T-helper 2 cell treated with Interferon-gamma antibody and Interleukin-4, amounts not matched to agents 5 μg/mL and 100 μg/mL, for 36 hours (primary cell): ENCODE data around the gene CHI3L1.

Experiments used
- DNase-seq: peaks from one replicate; pipeline ENCODE4 v3.0.0; 2021; ENCODE audit warnings: low spot score
- H3K27ac Mint-ChIP-seq: one replicate; pipeline ENCODE4 v1.8.0; 2021; ENCODE audit warnings: mild to moderate bottlenecking, mixed read lengths
- H3K27me3 Mint-ChIP-seq: one replicate; pipeline ENCODE4 v1.8.0; 2021; ENCODE audit warnings: low read depth, mixed read lengths
- H3K36me3 Mint-ChIP-seq: one replicate; pipeline ENCODE4 v1.8.0; 2021; ENCODE audit warnings: low read depth, mixed read lengths
- H3K4me1 Mint-ChIP-seq: one replicate; pipeline ENCODE4 v1.8.0; 2021; ENCODE audit warnings: low read depth, mixed read lengths
- H3K4me3 Mint-ChIP-seq: one replicate; pipeline ENCODE4 v1.8.0; 2022; ENCODE audit warnings: mild to moderate bottlenecking, moderate library complexity, mixed read lengths
- H3K9me3 Mint-ChIP-seq: one replicate; pipeline ENCODE4 v1.8.0; 2021; ENCODE audit warnings: mixed read lengths

Gene CHI3L1

DNA sequence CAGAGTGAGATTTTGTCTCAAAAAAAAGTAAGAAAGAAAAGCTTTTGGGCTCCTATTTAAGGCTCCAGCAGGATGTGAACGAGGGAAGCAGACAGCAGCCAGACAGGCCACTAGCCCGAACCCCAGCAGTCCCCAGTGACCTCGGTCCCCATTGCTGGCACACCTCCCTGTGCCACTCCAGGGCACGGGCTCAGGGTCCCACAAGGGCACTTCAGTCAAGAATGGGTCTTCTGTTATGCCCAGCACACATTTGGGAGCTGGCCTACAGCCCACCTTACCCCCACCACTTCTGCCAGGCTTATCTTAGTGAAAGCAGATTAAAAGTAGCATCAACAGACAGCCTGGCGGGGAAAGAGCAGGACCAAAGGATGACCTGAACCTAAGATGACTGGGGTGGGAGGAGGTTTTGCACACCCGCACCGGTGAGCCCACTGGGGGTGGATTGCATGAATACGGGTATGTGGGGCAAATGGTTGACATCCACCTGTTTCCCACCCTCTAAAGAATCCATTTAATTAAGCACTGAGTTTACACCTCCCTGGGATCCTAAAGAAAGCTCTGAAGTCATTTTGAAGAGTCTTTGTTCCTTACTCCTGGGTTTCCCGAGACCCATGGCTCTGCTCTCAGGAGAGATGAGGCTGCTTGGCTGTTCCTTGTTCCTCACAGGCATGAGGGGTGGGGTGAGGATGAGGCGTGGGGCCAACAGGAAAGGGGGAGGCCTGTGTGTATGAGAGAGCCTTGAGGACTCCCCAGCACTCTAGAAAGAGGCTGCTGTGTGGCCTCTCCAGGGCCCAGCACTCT is 4.7 kb downstream of the CHI3L1 start:
- Mint-ChIP-seq H3K4me1 (no peaks in the 10 kb centered on the region), H3K36me3 (no peaks in the 10 kb centered on the region), H3K27ac (no peak overlapping the region), H3K27me3 (peaks cover 4% of the 10 kb centered on the region), H3K4me3 (no peak overlapping the region), H3K9me3 (no peaks in the 10 kb centered on the region)
- no peak for DNase-seq

GRCh38 chr1:203180611-203181330 is 5.7 kb downstream of the CHI3L1 start:
- Mint-ChIP-seq H3K27ac (no peak overlapping the region), H3K4me1 (no peaks in the 10 kb centered on the region), H3K9me3 (no peaks in the 10 kb centered on the region), H3K36me3 (no peaks in the 10 kb centered on the region), H3K4me3 (no peak overlapping the region), H3K27me3 (no peaks in the 10 kb centered on the region)
- DNase-seq: no peak

- no peak for DNase-seq
- Mint-ChIP-seq H3K9me3 (no peaks in the 10 kb centered on the region), H3K36me3 (no peaks in the 10 kb centered on the region), H3K4me1 (no peaks in the 10 kb centered on the region), H3K4me3 (no peak overlapping the region), H3K27ac (no peak overlapping the region), H3K27me3 (no peaks in the 10 kb centered on the region)
Observed at GRCh38 chr1:203179667-203180005, 6.9 kb downstream of the CHI3L1 start.

GRCh38 chr1:203178821-203179666 is 7.5 kb downstream of the CHI3L1 start:
- no peaks in the 10 kb centered on the region for H3K4me1 Mint-ChIP-seq
- H3K4me3 Mint-ChIP-seq: no peak overlapping the region
- H3K36me3 Mint-ChIP-seq: no peaks in the 10 kb centered on the region
- no peak for DNase-seq
- H3K9me3 Mint-ChIP-seq: no peaks in the 10 kb centered on the region
- no peak overlapping the region for H3K27ac Mint-ChIP-seq
- H3K27me3 Mint-ChIP-seq: no peaks in the 10 kb centered on the region

- Mint-ChIP-seq H3K27ac (no peak overlapping the region), H3K4me1 (no peaks in the 10 kb centered on the region), H3K36me3 (no peaks in the 10 kb centered on the region), H3K9me3 (no peaks in the 10 kb centered on the region), H3K27me3 (no peaks in the 10 kb centered on the region), H3K4me3 (no peak overlapping the region)
- no peak for DNase-seq
Observed at GRCh38 chr1:203178083-203178482, 8.4 kb downstream of the CHI3L1 start.

DNA sequence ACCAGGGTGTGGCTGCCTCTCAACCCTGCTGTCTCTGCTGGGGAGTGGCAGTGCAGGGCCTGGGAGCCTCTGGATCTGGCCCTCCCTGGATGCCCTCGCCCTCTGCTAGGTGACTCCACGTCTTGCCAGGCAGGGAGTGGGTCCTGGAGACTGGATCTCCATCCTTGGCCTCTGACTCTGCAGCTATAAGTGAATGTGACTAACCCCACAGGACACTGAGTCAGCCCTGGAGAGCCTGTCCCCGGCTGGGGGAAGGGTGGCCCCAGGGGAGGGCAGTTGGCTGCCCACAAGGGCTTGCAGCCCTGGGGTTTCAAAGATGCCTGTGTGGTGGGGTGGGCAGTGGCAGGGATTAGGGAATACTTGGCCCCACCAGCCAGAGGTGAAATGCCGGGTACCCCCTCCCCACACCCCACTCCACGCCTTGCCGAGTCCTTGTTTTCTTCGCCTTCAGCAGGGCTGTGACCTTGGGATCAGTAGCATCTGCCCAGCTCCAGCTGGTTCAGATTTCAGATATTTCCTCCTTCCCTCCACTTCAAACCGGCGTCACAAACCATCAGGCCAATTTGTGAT is 8.9 kb downstream of the CHI3L1 start:
- no peak for DNase-seq
- no peaks in the 10 kb centered on the region for H3K9me3 Mint-ChIP-seq
- no peaks in the 10 kb centered on the region for H3K4me1 Mint-ChIP-seq
- no peak overlapping the region for H3K4me3 Mint-ChIP-seq
- no peaks in the 10 kb centered on the region for H3K36me3 Mint-ChIP-seq
- no peak overlapping the region for H3K27ac Mint-ChIP-seq
- no peaks in the 10 kb centered on the region for H3K27me3 Mint-ChIP-seq

- no peak for DNase-seq
- H3K27ac Mint-ChIP-seq: no peak overlapping the region
- H3K4me3 Mint-ChIP-seq: no peak overlapping the region
- H3K9me3 Mint-ChIP-seq: no peaks in the 10 kb centered on the region
- no peaks in the 10 kb centered on the region for H3K27me3 Mint-ChIP-seq
- H3K36me3 Mint-ChIP-seq: no peaks in the 10 kb centered on the region
- H3K4me1 Mint-ChIP-seq: no peaks in the 10 kb centered on the region
Observed at GRCh38 chr1:203177036-203177405, 9.5 kb downstream of the CHI3L1 start.

- DNase-seq: no peak
- no peak overlapping the region for H3K4me3 Mint-ChIP-seq
Observed at GRCh38 chr1:203176273-203177035, 10.1 kb downstream of the CHI3L1 start.

GRCh38 chr1:203175827-203176241 is 10.7 kb downstream of the CHI3L1 start:
- Mint-ChIP-seq H3K4me3 (no peak overlapping the region), H3K36me3 (no peaks in the 10 kb centered on the region), H3K4me1 (no peaks in the 10 kb centered on the region), H3K9me3 (no peaks in the 10 kb centered on the region), H3K27ac (no peak overlapping the region), H3K27me3 (no peaks in the 10 kb centered on the region)
- no peak for DNase-seq

More at GRCh38 chr1:203176273-203177035, 10.1 kb downstream of the CHI3L1 start:
- H3K9me3 Mint-ChIP-seq: no peaks in the 10 kb centered on the region
- no peak overlapping the region for H3K27ac Mint-ChIP-seq
- H3K4me1 Mint-ChIP-seq: no peaks in the 10 kb centered on the region
- H3K27me3 Mint-ChIP-seq: no peaks in the 10 kb centered on the region
- H3K36me3 Mint-ChIP-seq: no peaks in the 10 kb centered on the region

DNA sequence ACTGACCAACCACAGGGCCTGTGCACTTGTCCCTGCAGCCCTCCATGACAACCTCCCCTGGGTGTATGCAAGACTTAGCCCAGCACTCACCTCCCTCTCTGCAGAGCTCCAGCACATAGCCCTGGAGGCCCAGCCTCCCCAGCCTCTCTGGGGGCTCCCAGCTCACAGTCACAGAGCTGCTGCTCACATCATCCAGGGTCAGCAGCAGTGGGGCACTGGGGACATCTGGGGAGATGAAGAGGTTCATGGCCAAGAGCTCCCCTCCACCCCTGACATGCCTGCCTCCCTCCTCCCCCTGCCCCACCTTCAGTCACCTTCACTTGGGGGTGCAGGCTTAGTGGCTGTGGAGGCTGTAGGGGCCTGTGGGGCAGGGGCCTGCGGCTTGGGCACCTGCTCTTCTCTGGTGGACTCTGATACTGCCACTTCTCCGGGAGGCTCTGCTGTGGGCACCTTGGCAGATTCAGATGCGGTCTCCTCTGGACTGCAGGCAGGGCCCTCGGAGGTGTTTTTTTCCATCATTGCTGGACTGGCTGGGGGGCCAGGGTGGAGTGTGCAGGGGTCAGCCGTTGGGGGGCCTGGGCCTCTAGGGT is 11.2 kb downstream of the CHI3L1 start, which contains the start of gene MYBPH:
Gene MYBPH (minus strand): TSS at position 590 of the 590 bp plus-strand sequence. CDS start 71 bp downstream, at position 519.
- Mint-ChIP-seq H3K27ac (no peak within 1 kb of the TSS), H3K9me3 (no peaks in the 10 kb centered on the region), H3K4me3 (no peak within 1 kb of the TSS), H3K36me3 (no peaks in the 10 kb centered on the region), H3K4me1 (no peaks in the 10 kb centered on the region), H3K27me3 (no peaks in the 10 kb centered on the region)
- DNase-seq: no peak

GRCh38 chr1:203174324-203174985 is 12.0 kb downstream of the CHI3L1 start:
- no peaks in the 10 kb centered on the region for H3K9me3 Mint-ChIP-seq
- H3K27ac Mint-ChIP-seq: no peak overlapping the region
- H3K27me3 Mint-ChIP-seq: no peaks in the 10 kb centered on the region
- H3K4me3 Mint-ChIP-seq: no peak overlapping the region
- H3K36me3 Mint-ChIP-seq: no peaks in the 10 kb centered on the region
- no peak for DNase-seq
- no peaks in the 10 kb centered on the region for H3K4me1 Mint-ChIP-seq

- Mint-ChIP-seq H3K27me3 (no peaks in the 10 kb centered on the region), H3K27ac (no peak overlapping the region), H3K4me3 (no peak overlapping the region), H3K36me3 (no peaks in the 10 kb centered on the region), H3K9me3 (no peaks in the 10 kb centered on the region), H3K4me1 (no peaks in the 10 kb centered on the region)
- DNase-seq: no peak
Observed at GRCh38 chr1:203173566-203173965, 12.9 kb downstream of the CHI3L1 start.
